Lower leg skin (tissue), 4 donors: Measurements from ENCODE around the gene PI16. TPM values are rescaled to one million over a fixed set of nuclear protein-coding genes. Genes with fewer than 3 reads are reported as not detected.

Experiments used
- DNase-seq, 2 donors: peaks; one replicate each; pipeline ENCODE4 v3.0.0-alpha.2; 2019; ENCODE audit warnings: low spot score in 2 of 2
- H3K4me3 ChIP-seq: fragments of 200-600 bp; sonication (generic); 2 replicates; pipeline ENCODE4 v1.5.1; 2017; ENCODE audit warnings: mild to moderate bottlenecking, low read depth; ENCODE audit not compliant: poor library complexity, severe bottlenecking
- POLR2A ChIP-seq, 2 donors: fragments of 450-650 bp; IDR thresholded peaks; one replicate each; pipeline ENCODE4 v1.6.1; 2016 to 2017; ENCODE audit warnings: antibody characterized with exemption in 2 of 2, mild to moderate bottlenecking in 1 of 2, moderate library complexity in 1 of 2
- WGBS, 2 donors: methylation state at CpG; one replicate each; pipeline ENCODE4 v1.1.5; 2018; 5-methylcytosine and 5-hydroxymethylcytosine counted together
- intact Hi-C: fragments of 100-400 bp; cut with DNase I; formaldehyde crosslinking; loops from one replicate; pipeline ENCODE4 v1.15.0; 2023; ENCODE audit warnings: low total_unique reads
- total RNA-seq, 4 donors: library from RNA; depleted of rRNA; stranded (reverse); fragments of >200 nt; gene quantifications; one replicate each; pipeline ENCODE4 v1.1.0, GENCODE V29; 2016
- TF ChIP-seq, protein P1 (sequence below), 3 donors: fragments of 450-650 bp; IDR thresholded peaks; one replicate each; pipeline ENCODE4 v1.5.1; 2016; ENCODE audit warnings: antibody characterized with exemption in 3 of 3, mild to moderate bottlenecking in 3 of 3, moderate library complexity in 2 of 3

The PI16 gene
- total RNA-seq, 4 donors from 2014 or later = 2.1 to 18.5 (median 2.7) TPM

DNA sequence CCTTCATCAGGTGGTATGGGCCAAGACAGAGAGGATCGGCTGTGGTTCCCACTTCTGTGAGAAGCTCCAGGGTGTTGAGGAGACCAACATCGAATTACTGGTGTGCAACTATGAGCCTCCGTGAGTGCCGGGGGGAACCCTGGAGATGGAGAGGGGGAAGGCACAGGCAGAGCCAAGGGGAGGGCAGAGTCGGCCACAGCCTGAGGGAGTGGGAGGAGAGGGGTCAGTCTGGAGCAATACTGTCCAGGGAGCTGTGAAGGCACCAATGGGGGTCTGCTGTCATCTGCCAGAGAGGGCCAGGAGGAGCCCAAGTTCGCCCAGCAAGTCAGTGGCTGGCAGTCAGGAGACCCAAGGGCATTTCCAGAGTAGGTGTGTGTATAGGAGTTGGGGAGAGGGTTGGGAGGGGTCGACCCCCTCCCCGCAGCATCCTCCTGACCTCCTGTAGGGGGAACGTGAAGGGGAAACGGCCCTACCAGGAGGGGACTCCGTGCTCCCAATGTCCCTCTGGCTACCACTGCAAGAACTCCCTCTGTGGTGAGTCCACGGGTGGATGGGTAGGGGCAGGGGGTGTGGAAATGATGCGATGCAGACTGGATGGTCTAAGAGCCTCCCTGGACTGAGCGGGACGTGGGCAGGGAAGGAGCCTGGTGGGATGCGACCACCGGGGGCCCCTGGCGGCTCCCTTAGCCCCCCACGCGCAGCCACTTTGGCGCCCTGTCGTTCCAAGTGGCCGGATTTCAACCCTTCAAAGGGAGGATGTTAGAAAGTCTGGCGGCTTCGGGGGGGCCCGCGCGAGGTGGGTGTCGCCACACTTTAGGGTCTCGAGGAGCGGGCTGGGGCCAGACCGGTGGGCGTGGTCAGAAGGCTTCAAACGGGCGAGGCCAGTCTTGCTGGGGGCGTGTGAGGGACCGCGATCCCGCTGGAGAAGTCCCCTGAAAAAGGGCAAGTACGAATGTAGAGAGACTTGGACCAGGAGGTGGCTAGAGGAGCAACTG lies 7.2 kb downstream of the PI16 start:
- TF ChIP-seq, protein P1, sequence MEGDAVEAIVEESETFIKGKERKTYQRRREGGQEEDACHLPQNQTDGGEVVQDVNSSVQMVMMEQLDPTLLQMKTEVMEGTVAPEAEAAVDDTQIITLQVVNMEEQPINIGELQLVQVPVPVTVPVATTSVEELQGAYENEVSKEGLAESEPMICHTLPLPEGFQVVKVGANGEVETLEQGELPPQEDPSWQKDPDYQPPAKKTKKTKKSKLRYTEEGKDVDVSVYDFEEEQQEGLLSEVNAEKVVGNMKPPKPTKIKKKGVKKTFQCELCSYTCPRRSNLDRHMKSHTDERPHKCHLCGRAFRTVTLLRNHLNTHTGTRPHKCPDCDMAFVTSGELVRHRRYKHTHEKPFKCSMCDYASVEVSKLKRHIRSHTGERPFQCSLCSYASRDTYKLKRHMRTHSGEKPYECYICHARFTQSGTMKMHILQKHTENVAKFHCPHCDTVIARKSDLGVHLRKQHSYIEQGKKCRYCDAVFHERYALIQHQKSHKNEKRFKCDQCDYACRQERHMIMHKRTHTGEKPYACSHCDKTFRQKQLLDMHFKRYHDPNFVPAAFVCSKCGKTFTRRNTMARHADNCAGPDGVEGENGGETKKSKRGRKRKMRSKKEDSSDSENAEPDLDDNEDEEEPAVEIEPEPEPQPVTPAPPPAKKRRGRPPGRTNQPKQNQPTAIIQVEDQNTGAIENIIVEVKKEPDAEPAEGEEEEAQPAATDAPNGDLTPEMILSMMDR (IDR thresholded peaks at IDR 0.05) = no peak
- no peak for TF ChIP-seq POLR2A (IDR thresholded peaks at IDR 0.05)
- intact Hi-C loops = no loop called here
- WGBS, 2 donors = 69 to 79% methylated on average over 36 to 39 of the region's 40 CpGs
- DNase-seq = no peak
- no peak overlapping the region for H3K4me3 ChIP-seq

DNA sequence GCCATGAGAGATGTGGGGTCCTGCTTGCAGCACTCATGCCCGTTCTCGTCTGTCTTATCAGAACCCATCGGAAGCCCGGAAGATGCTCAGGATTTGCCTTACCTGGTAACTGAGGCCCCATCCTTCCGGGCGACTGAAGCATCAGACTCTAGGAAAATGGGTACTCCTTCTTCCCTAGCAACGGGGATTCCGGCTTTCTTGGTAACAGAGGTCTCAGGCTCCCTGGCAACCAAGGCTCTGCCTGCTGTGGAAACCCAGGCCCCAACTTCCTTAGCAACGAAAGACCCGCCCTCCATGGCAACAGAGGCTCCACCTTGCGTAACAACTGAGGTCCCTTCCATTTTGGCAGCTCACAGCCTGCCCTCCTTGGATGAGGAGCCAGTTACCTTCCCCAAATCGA lies 8.3 kb downstream of the PI16 start:
- DNase-seq = peak; percentile 63 to 94
- TF ChIP-seq POLR2A (IDR thresholded peaks at IDR 0.05) = no peak
- TF ChIP-seq, protein P1 (IDR thresholded peaks at IDR 0.05) = no peak
- no peak overlapping the region for H3K4me3 ChIP-seq
- intact Hi-C loops = no loop called here
- WGBS, 2 donors = 71 to 78% methylated on average over 12 of the region's 12 CpGs

DNA sequence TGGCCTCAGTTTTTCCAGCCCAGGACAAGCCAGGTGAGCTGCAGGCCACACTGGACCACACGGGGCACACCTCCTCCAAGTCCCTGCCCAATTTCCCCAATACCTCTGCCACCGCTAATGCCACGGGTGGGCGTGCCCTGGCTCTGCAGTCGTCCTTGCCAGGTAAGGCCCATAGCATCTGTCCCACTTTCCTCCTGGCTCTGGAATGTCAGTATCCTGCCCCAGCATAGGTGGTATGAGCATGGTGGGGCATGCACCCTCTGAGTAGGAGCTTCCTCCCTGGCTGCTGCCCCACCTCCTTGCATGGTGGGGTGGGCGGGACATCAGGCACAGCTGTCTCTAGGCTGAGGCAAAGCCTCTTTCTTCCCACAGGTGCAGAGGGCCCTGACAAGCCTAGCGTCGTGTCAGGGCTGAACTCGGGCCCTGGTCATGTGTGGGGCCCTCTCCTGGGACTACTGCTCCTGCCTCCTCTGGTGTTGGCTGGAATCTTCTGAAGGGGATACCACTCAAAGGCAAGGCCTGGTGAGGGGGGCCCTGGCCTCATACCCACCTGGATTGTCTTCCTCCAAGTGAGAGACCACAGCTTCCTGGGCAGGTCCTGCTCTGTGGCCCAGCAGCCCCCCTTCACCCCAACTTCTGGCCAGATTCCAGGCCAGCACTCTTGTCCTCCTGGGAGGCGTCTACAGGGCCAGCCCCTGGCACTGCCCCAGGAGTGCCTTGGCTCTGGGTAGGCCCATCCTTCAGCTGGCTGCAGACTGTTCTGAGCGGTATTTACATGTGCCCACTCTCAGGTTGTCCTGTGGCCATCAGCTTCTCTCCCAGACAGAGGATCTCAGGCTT lies 9.1 kb downstream of the PI16 start:
- no peak overlapping the region for H3K4me3 ChIP-seq
- no peak for DNase-seq
- no peak for TF ChIP-seq POLR2A (IDR thresholded peaks at IDR 0.05)
- TF ChIP-seq, protein P1 (IDR thresholded peaks at IDR 0.05) = no peak
- intact Hi-C loops = no loop called here
- 32 to 40% methylated on average over 11 of the region's 11 CpGs for WGBS, 2 donors

DNA sequence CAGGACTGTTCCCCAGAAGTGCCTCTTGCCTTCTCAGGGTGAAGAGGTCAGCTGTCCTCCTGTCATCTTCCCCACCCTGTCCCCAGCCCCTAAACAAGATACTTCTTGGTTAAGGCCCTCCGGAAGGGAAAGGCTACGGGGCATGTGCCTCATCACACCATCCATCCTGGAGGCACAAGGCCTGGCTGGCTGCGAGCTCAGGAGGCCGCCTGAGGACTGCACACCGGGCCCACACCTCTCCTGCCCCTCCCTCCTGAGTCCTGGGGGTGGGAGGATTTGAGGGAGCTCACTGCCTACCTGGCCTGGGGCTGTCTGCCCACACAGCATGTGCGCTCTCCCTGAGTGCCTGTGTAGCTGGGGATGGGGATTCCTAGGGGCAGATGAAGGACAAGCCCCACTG lies 9.8 kb downstream of the PI16 start:
- intact Hi-C loops = no loop called here
- no peak for DNase-seq
- TF ChIP-seq, protein P1 (IDR thresholded peaks at IDR 0.05) = no peak
- no peak for TF ChIP-seq POLR2A (IDR thresholded peaks at IDR 0.05)
- H3K4me3 ChIP-seq = no peak overlapping the region
- 84 to 85% methylated on average over 6 of the region's 6 CpGs for WGBS, 2 donors

DNA sequence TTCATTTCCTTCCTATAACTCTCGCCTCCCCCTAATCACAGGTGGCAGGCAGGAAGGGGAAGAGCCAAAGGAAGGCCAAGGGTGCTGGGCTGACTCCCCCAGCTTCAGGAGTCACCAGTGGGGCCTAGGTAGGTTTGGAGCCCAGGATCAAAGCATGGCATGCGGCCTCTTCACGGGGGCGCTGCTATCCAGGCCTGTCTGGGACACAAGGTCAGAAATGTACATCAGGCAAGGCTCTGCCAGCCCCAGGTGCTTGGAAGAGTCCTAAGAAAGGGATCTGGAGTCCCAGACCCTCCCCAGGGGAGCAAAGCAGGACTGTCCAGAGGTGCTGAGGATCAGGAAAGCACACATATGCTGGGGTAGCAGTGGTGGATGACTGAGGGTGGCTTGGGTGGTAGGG lies 10.4 kb downstream of the PI16 start:
- no peak overlapping the region for H3K4me3 ChIP-seq
- intact Hi-C loops = no loop called here
- 76 to 91% methylated on average over 4 of the region's 4 CpGs for WGBS, 2 donors
- TF ChIP-seq, protein P1 (IDR thresholded peaks at IDR 0.05) = no peak
- no peak for TF ChIP-seq POLR2A (IDR thresholded peaks at IDR 0.05)
- no peak for DNase-seq
